Epidermal melanocyte (primary cell): ENCODE data around the gene VCP.

Experiments used
- DNase-seq: peaks from one replicate; pipeline ENCODE4 v3.0.0; 2011; ENCODE audit warnings: low spot score; ENCODE audit not compliant: insufficient read length

VCP gene

DNA sequence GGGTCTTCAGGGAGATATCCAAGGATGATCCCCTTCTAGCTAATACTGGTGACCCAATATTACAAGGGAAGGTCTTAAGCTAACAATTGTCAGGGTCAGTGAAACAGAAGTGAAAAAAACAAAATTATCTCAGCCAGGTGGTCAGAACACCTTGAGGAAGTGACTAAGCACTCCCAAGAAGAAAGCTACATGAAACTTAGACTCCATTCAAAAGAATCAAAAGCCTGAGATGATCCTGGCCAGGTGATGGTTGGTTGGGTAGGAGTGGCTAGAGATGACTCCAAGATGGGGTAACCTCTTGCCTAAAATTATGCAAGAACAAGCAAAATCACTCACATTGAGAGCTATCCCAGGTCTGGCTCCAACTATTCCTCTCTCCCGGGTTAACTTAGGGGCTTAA is 5.4 kb downstream of the VCP start:
- no peak for DNase-seq

DNA sequence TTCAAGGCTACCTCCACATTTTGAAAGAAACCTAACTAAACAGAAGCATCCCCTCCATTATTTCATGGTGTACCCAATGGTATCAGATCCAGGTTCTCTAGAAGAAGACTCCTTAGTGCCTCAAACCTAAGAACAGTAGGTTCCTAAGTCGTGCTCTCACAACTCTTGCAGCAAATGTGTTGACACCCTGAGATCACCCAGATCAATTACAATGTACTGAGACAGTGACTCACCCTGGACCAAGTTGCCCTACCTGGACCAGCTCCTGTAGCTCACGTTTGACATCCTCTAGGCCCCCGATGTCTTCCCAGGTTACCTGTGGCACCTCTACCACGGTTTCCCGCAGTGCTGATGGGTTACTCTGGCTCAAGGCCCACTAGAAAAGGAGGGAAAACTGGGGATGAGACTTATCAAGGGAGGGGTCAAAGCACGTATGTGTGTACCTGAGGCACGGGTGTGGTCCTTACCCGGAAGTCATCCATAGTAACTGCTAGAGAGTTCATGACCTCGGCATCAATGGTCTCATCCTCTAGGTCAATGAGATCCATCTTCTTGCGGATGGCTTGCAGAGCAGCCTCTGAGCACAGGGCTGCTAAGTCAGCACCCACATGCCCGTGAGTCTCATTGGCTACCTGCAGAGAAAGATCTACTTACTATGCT is 11.7 kb downstream of the VCP start:
- DNase-seq: no peak

DNA sequence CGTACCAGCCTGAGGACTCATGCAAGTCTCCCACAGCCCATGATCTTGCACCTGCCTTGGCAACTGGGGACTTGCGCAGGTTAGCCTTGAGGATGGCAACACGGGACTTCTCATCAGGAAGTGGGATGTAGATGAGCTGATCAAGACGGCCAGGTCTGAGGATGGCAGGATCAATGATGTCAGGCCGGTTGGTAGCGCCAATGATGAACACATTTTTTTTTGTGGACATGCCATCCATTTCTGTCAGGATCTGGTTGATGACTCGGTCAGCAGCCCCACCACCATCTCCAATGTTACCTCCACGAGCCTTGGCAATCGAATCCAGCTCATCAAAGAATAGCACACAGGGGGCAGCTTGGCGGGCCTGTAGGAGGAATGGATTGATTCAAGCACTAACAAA is 13.0 kb downstream of the VCP start:
- DNase-seq: no peak

DNA sequence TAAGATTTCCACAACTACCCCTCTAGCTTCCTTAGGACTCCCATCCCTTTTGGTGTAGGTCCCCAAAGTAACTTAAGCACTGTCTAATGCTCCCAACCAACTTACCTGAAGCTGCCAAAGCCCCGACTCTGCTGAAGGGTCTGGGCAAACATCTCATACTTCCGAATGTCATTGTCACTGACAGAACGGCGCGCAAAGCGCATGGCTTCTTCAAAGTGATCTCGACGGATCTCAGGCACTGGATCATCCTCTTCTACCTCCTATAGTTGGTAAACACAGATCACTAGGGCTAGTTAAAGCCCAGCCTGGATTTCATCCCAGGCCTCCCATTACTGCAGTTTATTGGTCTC is 15.2 kb downstream of the VCP start:
- no peak for DNase-seq

DNA sequence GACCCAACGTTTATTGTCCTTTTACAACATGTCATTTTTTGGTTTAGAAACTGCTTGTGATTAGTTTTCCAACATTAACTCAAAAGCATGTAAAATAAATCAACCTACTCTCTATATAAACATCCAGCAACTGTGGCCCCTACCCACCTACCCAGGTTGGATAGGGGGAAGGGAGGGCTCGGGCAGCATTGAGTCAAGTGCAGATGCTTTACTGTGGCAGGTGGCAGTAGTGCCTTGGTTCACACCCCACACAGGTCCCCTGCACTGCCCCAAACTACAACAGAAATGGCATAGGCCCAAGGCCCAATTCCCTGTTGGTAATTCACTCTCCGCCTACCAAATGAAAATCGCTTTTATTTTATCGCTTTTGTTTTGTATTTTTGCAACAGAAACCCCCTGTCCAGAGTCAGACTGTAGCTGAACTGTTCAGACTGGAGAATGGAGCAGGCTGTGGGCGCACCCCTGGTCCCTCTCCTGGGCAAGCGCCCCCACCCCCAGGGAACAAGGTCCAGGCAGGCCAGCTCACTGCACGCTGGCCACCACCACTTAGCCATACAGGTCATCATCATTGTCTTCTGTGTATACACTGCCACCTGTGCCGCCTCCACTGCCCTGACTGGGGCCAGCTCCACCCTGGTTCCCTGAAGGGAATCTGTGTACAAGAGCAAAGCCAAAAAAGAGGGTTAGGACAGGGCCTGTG is 15.7 kb downstream of the VCP start:
- no peak for DNase-seq

DNA sequence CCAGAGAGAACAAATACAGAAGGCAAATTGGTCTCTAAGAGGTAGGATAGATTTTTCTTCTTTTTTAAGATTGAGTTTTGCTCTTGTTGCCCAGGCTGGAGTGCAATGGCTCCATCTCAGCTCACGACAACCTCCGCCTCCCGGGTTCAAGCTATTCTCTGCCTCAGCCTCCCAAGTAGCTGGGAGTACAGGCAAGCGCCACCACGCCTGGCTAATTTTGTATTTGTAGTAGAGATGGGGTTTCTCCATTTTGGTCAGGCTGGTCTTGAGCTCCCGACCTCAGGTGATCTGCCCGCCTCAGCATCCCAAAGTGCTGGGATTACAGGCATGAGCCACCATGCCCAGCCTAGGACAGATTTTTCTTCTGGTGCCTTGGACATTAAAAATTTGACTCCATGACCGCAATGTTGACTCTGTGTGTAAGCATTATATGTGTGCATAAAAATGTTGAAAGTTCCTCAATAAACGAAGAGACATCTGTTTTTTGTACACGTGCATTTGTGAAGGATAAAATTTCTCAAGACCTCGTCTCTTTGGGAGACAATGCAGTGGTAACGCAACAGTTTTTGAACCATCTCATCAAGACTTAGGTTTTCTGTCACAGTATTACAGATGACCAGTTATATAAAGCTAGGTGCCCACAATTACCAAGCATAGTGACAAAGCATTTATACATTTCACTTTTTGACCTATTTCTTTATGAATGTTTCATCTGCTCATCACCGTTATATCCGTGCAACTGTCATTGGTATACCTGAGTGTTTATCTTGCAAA is 17.4 kb downstream of the VCP start:
- no peak for DNase-seq

DNA sequence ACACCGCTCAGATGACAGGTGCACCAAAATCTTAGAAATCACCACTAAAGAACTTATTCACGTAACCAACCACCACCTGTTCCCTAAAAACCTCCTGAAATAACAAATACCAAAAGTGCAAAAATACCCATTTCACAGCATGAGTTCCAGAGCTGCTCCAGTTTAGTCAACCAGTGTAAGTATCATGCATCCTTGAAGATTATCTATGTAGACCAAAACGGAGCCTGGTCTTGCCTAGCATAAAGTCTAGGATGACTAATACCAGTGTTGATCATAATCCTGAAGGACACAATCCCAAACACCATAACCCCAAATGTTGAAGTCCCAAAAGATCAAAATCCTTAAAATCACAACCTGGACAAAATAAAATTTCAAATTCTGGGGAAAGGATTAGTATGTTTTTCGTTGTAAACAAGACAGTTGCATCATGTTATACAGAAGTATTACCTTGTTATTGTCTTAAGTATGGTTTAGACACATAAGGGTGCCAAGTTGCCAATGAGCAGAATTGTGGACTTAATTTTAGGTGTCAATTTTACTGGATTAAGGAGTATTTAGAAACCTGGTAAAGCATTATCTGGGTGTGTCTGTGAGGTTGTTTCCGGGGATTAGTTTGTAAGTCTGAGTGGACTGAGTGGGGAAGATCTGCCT is 18.1 kb downstream of the VCP start:
- no peak for DNase-seq

DNA sequence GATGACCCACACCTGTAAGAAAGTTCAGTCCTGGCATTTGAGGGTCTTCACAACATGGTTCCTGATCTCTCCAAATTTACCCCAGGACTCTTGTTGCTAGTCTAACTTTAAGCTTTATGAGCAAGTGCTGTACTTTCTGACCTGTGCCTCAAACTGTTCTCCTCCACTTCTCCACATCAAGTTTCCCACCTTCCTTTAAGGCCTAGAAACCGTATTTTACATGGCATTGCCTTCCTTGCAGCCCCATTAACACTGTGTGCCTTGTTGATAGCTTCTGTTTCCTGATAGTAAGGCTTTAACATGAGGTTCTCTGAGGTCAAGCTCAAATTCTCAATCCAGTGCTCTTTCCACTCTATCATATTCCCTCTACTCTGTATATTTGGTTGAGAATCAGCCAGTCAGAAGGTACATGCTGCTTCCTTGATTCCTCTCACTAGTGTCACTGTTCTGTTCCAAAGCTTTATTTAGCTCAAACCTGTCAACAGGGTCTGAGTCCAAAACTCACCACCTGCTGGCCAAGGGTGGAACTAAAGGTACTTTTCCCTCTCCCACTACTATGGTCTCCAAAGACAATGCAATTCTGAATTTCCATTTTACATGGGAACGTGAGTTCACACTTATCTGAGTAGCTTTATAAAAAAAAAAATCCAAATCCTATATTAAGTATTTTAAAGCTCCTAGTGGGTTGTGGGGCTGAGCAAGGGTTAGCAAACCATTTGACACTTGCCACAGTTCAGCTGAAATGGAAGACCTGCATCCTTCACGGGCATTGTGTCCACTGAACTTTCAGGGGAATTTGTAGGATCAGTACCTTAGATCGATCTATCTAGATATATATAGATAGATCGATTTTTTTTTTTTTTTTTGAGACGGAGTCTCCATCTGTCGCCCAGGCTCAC is 21.1 kb downstream of the VCP start:
- DNase-seq: no peak

DNA sequence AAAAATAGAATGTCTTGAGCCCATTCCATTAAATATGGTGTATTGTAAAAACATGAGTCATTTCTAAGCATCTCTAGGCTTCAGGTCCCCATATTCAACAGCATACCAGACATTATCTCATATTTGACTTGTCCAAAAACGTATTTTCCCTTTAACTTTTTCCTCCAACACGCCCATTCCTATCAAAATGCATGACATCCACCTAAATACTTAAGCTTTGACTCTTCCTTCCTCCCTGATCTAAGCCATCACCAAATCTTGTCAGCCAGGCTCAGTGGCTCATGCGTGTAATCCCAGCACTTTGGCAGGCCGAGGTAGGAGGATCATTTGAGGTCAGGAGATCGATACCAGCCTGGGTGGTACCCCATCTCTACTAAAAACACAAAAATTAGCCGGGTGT is 23.9 kb downstream of the VCP start:
- no peak for DNase-seq

DNA sequence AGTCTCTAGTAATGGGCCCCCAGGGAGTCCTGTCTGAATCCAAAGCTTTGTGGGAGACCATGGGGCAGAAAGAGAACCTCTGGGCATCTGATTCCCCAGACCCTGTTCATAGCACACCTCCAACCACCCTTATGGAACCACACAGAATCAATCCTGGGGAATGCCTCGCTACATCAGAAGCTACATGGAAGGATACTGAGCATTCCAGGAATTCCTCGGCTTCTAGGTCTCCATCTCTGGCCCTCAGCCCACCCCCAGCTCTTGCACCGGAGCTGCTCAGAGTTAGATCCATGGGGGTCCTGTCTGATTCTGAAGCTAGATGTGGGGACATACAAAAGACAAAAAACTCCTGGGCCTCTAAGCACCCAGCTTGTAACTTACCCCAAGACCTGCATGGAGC is 28.4 kb downstream of the VCP start:
- DNase-seq: no peak

DNA sequence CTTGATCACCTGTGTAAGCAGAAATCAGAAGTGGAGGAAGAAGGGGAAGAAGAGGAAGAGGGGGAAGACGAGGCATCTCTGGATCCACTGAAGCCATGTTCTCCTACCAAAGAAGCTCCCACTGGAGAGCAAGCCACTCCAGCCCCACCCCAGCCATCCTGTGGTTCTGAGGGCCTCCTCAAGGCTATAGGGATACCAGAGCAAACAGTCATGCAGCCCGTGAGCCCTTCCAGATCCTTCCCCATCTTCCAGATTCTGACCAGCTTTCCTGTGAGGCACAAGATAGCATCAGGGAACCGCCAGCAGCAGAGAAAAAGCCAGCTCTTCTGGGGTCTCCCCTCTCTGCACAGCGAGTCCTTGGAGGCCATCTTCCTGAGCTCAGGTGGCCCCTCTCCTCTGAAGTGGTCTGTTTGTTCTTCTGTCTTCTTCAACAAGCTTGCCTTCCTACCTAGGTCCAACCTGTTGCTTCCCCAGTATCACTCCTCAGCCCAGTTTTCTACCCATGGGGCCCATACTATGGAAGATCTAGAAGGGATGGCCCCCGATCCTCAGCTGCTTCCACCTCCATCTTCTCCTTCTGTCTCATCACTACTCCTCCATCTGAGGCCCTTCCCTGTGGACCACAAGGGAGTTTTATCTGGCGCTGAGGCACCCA is 29.4 kb downstream of the VCP start:
- DNase-seq: no peak

DNA sequence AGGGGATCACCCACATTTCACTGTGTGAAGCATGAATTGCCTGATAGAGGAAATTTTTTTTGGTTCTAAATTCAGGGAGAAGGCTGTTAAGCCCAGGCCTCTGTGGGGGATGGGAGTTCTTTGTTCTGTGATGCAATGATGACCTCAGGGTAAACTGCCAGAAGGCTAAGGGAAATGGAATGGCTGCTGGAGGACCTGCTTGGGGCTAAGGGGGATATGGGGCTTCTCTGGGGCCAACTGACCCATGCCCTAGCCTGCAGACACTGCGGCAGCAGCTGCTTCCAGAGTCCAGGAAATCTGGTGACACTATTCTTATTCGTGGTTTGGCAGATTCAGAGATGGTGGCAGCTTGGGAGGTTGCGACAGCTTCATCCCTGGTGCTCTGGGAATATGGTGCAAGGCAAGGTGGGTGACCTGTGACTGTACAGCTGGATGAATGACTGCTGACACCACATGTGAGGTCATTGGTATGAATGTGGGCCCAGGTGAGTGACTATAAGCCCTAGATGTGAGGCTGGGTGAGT is 30.3 kb downstream of the VCP start:
- DNase-seq: peak; percentile 19

DNA sequence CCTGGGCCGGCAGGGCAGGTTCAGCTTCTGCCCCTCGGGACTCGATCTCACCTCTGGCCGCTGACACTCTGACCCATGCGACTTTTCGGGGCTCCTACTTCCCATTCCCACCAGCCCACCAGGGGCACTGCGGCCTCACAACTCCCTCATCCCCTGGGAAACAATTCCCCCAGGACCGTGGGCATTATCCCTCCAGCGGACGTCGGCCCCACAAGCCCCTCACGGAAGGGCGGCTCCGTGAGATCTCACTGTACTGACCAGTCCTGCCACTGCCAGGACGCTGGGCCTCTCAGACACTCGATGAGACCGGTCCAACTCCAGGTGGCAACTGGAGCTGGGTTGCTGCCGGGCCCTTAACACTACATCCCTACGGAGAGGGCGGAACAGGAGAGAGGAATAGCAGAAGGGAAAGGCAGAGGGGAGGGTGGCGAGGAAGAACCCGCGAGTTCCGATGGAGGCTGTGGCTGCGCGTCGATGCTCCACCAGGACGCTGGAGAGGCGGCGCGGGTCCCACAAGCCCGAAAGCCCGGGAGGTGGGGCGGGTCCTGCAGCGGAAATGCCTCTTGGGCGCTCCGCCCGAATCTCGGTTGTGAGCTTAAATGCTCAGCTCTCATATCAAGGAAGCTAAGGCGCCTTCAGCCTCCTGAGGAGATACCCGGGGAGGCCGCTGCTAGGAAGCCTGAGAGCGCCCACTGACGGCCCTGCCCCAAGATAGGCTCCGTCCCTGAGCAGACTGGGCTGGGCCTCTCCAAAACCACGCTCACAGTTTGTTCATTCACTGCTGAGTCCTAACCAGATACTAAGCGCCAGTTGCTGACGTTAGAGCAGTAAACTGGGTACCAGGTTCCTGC is 36.3 kb downstream of the VCP start:
- no peak for DNase-seq

DNA sequence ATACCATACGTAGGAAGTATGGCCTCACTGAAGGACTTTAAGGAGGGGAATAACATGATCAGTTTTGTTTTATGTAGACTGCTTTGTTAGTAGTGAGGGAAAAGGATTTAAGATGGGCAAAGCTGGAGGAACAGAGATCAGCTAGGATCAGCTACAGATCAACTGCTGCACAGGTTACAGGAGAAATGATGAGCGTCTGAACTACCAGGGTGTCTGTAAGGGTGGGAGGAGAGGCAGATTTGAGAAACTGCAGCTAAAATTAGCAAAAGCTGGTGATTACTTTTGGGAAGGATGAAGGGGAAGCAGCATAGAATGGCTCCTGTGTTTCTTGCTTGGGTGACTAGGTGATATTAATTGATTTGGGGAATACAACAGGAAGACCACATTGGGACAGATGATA is 39.3 kb downstream of the VCP start:
- DNase-seq: no peak

DNA sequence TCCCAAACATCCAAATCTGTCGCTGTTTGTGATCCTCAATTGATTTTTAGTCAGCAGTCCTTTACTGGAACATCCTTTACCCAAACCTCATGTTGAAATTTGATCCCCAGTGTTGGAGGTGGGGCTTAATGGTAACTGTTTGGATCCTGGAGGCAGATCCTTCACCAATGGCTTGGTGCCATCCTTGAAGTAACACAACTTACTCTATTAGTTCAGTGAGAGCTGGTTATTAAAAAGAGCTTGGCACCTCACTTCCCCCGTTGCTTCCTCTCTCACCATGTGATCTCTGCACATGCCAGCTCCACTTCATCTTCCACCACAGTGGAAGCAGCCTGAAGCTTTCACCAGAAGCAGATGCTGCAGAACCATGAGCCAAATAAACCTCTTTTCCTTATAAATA is 42.6 kb downstream of the VCP start:
- no peak for DNase-seq

DNA sequence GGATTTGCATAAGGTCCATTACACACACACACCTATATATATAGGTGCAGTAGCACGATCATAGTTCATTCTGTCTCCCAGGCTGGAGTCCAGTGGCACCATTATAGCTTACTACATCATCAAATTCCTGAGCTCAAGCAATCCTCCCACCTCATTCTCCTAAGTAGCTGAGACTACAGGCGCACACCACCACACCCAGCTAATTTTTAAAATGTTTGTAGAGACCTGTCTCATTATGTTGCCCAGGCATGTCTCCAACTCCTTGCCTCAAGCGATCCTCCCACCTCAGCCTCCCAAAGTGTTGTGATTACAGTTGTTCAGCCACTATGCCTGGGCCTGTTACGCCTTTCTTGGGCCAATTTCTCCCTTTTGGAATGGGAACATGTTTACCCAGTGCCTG is 43.2 kb downstream of the VCP start:
- no peak for DNase-seq

DNA sequence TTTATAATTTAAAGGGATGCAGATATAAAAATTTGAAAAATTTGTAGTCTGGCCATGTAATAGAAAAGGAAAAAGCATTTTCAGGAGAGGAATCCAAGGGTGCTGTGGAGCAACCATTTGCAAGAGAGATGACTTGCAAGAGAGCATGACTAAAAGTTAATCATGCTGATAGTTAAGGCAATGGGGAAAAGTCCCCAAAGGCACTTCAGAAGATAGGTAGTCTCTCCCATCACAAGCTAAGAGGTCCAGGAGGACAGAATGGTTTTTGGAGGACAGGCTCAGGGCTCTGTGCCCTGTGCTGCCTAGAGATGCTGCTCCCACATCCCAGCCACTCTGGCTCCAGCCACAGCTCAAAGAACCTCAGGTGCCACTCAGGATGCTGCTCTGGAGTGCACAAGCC is 44.1 kb downstream of the VCP start:
- no peak for DNase-seq

DNA sequence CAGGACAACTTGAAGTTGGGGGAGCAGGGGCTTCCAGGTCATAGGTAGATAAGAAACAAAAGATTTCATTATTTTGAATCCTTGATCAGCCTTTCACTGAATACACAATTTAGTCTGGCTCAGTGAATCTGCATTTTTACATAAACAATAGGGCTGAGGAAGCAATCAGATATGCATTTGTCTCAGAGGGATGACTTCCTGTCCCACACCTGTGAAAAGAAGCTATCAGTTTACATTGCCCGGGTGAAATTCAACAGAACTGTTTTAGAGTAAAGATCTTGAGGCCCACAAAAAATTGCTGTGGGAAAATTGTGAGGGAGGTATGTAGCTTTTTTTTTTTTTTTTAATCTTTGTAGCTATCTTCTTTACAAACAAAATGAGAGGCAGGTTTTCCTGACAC is 44.6 kb downstream of the VCP start:
- no peak for DNase-seq

DNA sequence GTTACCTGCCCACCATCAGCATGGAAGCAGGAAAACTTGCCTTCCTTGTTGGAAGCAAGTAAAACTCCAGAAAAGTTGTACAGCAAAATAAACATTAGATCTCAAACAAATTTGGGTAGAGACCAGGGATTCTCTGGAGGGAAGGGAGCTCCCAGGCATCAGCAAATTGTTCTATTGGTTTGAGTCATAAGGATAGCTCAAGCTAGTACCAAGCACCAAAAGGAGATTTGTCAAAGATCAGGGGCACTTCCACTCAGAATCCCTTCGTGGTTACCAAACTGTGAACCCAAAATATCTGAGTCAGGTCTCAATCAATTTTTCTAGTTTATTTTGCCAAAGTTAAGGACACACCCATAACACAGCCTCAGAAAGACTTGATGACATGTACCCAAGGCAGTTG is 45.1 kb downstream of the VCP start:
- no peak for DNase-seq

DNA sequence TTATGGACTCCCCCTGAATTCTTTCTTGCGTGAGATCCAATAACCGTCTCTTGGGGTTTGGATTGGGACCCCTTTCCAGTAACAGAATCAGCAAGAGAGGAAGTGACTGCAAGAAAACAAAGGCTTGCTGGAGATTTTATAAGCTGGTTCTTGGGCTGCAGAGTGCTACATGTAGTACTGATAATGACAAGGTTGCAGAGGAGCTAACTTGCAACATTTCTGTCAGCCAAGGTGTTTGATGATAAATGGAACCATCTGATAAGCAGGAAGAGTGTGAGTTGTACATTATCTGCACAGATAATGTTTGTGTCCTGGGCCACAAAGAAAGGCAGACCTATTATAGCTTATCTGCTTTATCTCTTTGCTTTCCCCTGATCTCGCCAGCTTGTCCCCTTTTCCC is 45.8 kb downstream of the VCP start:
- no peak for DNase-seq
